ENCODE results near the gene ST14.
"Not testable (repeated sequence)": the region's sequence is repeated elsewhere in the genome, so short reads cannot be mapped to it uniquely, and the experiment has no call there.

ST14 gene

DNA sequence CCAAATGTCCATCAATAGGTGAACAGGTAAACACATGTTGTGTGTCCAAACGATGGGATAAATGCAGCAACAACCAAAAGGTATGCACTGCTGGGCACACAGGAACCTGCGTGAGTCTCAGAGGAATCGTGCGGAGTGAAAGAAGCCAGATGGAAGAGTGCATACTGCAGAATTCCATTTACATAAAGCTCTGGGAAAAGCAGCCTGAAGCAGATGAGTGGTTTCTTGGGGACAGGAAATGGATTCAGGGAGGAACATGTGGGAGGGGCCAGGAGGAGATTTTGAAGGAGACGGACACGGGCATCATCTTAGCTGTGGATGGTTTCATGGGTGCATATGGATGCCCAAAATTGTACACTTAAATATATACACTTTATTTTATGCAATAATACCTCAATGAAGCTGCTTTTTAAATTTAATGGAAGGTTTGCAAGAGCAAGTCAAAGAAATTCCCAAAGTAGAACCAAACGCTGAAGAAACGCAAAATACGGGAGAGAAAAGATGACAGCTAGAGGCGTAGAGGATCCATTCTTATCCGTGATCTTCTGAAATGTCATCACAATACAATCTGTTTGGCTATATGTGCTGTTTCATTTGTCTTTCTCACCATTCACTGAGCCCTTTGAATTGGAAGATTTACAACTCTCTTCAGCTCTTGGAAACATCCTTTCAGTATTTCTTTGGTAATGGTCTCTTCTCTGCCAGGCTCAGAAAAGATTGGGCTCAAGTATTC is 24.5 kb downstream of the ST14 start:
- no peak overlapping the region for H3K4me3 ChIP-seq (ENCODE audit: low read depth, low read length)
- no peaks in the 10 kb centered on the region for H3K36me3 ChIP-seq (ENCODE audit: control insufficient read depth, insufficient read depth, low read length)
- H3K27me3 ChIP-seq (ENCODE audit: control insufficient read depth, insufficient read depth, low read length) = no peaks in the 10 kb centered on the region
- no peaks in the 10 kb centered on the region for H3K9me3 ChIP-seq (ENCODE audit: control insufficient read depth, insufficient read depth, low read length)
- H3K4me1 ChIP-seq (ENCODE audit: control insufficient read depth, insufficient read depth, low read length) = no peaks in the 10 kb centered on the region
- H3K9ac ChIP-seq (ENCODE audit: low read depth, low read length) = no peak overlapping the region

DNA sequence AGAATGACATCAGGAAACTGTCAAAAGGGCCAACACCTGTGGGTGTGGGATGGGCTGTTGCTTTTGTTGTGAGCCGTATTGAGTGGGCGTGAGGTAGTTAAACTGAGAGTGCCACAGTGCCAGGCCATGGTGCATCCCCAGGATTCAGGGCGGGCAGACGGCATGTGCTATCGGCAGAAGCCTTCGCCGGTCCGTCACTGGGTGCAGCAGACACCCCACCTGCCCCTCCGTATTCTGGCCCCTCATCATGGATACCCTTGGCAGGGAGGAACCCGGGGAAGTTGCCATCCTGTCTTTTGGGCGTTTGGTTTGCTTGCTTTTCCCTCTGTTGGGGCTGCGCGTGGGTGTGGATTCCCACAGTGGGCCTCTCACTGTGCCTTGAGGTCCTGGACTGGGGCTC is 27.5 kb downstream of the ST14 start:
- H3K4me1 ChIP-seq (ENCODE audit: control insufficient read depth, insufficient read depth, low read length) = no peaks in the 10 kb centered on the region
- H3K36me3 ChIP-seq (ENCODE audit: control insufficient read depth, insufficient read depth, low read length) = no peaks in the 10 kb centered on the region
- no peaks in the 10 kb centered on the region for H3K27me3 ChIP-seq (ENCODE audit: control insufficient read depth, insufficient read depth, low read length)
- no peaks in the 10 kb centered on the region for H3K9me3 ChIP-seq (ENCODE audit: control insufficient read depth, insufficient read depth, low read length)
- H3K9ac ChIP-seq (ENCODE audit: low read depth, low read length) = no peak overlapping the region
- H3K4me3 ChIP-seq (ENCODE audit: low read depth, low read length) = no peak overlapping the region

DNA sequence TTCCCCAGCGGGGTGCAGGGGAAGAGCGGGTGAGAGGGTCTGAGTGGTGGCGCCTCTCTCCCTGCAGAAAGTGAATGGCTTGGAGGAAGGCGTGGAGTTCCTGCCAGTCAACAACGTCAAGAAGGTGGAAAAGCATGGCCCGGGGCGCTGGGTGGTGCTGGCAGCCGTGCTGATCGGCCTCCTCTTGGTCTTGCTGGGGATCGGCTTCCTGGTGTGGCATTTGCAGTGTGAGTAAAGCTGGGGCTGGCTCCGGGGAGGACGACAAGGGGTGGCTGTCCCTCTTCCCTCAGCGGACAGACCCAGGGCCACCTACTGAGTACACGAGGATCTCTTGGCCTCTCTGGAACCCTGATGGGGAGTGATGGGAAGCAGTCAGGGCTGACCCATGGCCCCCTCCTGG is 28.5 kb downstream of the ST14 start:
- Histone ChIP-seq H3K27me3 (ENCODE audit: control insufficient read depth, insufficient read depth, low read length) (no peaks in the 10 kb centered on the region), H3K4me1 (ENCODE audit: control insufficient read depth, insufficient read depth, low read length) (no peaks in the 10 kb centered on the region), H3K4me3 (ENCODE audit: low read depth, low read length) (no peak overlapping the region), H3K9me3 (ENCODE audit: control insufficient read depth, insufficient read depth, low read length) (no peaks in the 10 kb centered on the region), H3K9ac (ENCODE audit: low read depth, low read length) (no peak overlapping the region), H3K36me3 (ENCODE audit: control insufficient read depth, insufficient read depth, low read length) (no peaks in the 10 kb centered on the region)

DNA sequence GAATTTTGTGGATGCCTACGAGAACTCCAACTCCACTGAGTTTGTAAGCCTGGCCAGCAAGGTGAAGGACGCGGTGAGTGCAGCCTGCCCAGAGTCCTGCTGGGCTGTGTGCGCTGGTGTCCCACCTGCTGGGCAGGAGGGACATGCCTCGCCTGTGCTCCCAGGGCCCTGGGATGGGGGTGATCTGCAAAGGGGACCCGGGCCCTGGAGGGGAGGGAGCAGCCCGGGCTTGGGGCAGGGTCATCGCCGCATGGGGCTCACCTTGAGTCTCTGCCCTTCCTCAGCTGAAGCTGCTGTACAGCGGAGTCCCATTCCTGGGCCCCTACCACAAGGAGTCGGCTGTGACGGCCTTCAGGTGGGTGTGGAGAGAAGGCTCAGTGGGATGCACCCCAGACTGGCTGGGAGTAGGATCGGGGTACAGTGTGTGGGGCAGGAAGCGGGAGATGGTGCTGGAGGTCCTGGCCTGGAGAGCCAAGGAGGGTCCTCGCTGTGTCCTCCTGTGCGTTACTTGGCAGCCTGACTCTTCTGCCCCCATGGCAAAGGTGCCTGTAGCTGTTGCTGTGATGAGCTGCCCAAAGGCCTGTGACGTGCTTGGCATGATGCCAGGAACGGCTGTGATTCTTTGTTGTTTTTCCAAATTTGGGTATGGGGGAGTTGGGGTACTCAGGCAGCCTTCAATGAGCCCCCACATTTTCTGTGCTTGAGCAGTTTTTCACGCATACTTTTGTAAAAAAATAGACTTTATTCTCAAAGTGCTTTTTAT is 29.2 kb downstream of the ST14 start:
- Histone ChIP-seq H3K27me3 (ENCODE audit: control insufficient read depth, insufficient read depth, low read length) (no peaks in the 10 kb centered on the region), H3K36me3 (ENCODE audit: control insufficient read depth, insufficient read depth, low read length) (no peaks in the 10 kb centered on the region), H3K9ac (ENCODE audit: low read depth, low read length) (no peak overlapping the region), H3K4me1 (ENCODE audit: control insufficient read depth, insufficient read depth, low read length) (no peaks in the 10 kb centered on the region), H3K4me3 (ENCODE audit: low read depth, low read length) (no peak overlapping the region), H3K9me3 (ENCODE audit: control insufficient read depth, insufficient read depth, low read length) (no peaks in the 10 kb centered on the region)

DNA sequence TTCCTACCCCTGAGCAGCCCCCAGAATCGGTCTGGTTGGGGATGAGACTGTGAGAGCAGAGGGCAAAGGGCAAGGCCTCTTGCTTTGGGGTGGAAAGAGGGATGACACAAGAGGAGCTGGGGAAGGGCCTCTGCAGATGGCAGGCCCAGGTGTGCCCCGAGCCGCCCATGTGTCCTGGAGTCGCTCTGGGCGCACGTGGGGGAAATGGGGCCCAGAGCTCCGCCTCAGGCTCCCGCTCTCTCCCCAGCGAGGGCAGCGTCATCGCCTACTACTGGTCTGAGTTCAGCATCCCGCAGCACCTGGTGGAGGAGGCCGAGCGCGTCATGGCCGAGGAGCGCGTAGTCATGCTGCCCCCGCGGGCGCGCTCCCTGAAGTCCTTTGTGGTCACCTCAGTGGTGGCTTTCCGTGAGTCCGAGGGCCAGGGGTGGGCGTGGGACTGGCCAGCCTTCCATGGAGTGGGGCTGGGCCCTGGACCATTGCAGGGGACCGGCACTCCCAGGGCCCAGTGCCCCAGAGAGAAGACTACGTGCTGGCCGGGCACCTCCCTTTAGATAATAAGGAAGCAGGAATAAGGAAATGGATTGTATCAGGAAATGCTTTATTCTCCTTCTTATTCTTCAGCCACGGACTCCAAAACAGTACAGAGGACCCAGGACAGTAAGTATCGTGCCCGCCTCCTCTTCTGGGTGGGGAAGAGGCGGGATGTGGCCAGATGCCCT is 30.1 kb downstream of the ST14 start:
- Histone ChIP-seq H3K9me3 (ENCODE audit: control insufficient read depth, insufficient read depth, low read length) (no peaks in the 10 kb centered on the region), H3K4me1 (ENCODE audit: control insufficient read depth, insufficient read depth, low read length) (no peaks in the 10 kb centered on the region), H3K27me3 (ENCODE audit: control insufficient read depth, insufficient read depth, low read length) (no peaks in the 10 kb centered on the region), H3K36me3 (ENCODE audit: control insufficient read depth, insufficient read depth, low read length) (peaks cover 3% of the 10 kb centered on the region), H3K9ac (ENCODE audit: low read depth, low read length) (no peak overlapping the region), H3K4me3 (ENCODE audit: low read depth, low read length) (no peak overlapping the region)

DNA sequence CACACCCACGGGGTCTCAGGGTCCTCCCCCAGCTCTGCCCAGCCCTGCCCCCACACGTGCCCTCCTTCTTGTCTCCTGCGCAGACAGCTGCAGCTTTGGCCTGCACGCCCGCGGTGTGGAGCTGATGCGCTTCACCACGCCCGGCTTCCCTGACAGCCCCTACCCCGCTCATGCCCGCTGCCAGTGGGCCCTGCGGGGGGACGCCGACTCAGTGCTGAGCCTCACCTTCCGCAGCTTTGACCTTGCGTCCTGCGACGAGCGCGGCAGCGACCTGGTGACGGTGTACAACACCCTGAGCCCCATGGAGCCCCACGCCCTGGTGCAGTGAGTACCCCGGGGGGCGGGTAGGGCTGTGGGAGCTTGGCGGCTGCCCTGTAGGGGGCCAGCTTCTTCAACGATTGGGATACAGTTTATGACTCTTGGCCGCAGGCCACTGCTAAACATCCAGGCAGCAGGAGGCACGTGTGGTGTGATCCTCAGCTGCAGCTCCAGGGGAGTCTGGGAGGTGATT is 30.8 kb downstream of the ST14 start:
- Histone ChIP-seq H3K4me3 (ENCODE audit: low read depth, low read length) (no peak overlapping the region), H3K9ac (ENCODE audit: low read depth, low read length) (no peak overlapping the region), H3K9me3 (ENCODE audit: control insufficient read depth, insufficient read depth, low read length) (no peaks in the 10 kb centered on the region), H3K4me1 (ENCODE audit: control insufficient read depth, insufficient read depth, low read length) (no peaks in the 10 kb centered on the region), H3K27me3 (ENCODE audit: control insufficient read depth, insufficient read depth, low read length) (no peaks in the 10 kb centered on the region), H3K36me3 (ENCODE audit: control insufficient read depth, insufficient read depth, low read length) (peaks cover 3% of the 10 kb centered on the region)

DNA sequence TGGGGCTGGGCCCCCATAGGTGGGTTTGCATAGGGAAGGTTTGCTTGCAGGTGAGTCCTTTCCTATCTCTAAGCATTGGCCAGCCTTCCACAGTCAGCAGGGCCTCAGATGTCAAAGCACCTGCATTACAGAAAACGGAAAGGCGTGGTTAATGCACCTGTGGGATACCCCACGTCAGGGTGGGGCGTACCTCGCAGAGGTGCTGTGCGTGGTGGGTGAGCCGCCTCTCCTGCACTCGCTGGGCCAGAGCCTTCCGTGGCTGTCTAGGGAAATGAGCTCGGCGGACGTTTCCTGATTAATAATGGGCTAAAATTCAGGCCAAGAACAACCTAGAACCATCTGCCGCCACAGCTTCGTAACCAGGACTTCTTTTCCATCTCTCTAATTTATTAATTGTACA is 32.3 kb downstream of the ST14 start:
- H3K27me3 ChIP-seq (ENCODE audit: control insufficient read depth, insufficient read depth, low read length) = no peaks in the 10 kb centered on the region
- H3K4me3 ChIP-seq (ENCODE audit: low read depth, low read length) = no peak overlapping the region
- H3K9ac ChIP-seq (ENCODE audit: low read depth, low read length) = no peak overlapping the region
- no peaks in the 10 kb centered on the region for H3K4me1 ChIP-seq (ENCODE audit: control insufficient read depth, insufficient read depth, low read length)
- peaks cover 3% of the 10 kb centered on the region for H3K36me3 ChIP-seq (ENCODE audit: control insufficient read depth, insufficient read depth, low read length)
- no peaks in the 10 kb centered on the region for H3K9me3 ChIP-seq (ENCODE audit: control insufficient read depth, insufficient read depth, low read length)

DNA sequence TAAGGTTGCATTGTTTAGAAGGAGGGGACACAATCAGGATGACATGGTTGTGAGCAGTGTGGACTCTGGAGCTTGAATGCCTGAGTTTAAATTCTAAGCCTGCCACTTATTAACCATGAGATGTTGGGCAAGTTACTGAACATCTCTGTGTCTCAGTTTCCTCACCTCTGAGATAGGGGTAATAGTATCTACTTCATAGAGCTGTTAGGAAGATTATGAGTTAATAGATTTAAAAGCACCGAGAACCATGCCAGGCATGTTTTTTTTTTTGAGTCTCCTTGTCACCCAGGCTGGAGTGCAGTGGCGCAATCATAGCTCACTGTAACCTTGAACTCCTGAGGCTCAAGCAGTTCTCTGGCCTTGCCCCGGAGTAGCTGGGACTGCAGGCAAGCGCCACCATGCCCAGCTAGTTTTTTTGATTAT is 33.3 kb downstream of the ST14 start:
- H3K9ac ChIP-seq (ENCODE audit: low read depth, low read length) = no peak overlapping the region
- H3K4me1 ChIP-seq (ENCODE audit: control insufficient read depth, insufficient read depth, low read length) = no peaks in the 10 kb centered on the region
- H3K36me3 ChIP-seq (ENCODE audit: control insufficient read depth, insufficient read depth, low read length) = peaks cover 3% of the 10 kb centered on the region
- H3K4me3 ChIP-seq (ENCODE audit: low read depth, low read length) = no peak overlapping the region
- H3K27me3 ChIP-seq (ENCODE audit: control insufficient read depth, insufficient read depth, low read length) = no peaks in the 10 kb centered on the region
- no peaks in the 10 kb centered on the region for H3K9me3 ChIP-seq (ENCODE audit: control insufficient read depth, insufficient read depth, low read length)

DNA sequence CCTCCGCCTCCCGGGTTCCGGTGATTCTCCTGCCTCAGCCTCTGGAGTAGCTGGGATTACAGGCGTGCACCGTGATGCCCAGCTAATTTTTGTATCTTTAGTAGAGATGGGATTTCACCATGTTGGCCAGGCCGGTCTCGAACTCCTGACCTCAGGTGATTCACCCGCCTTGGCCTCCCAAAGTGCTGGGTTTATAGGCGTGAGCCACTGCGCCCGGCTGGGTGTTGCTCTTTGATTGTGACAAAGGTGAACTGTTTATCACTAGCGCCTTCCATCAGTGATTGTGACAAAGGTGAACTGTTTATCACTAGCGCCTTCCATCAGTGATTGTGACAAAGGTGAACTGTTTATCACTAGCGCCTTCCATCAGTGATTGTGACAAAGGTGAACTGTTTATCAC is 34.0 kb downstream of the ST14 start:
- not testable (repeated sequence) for H3K9me3 ChIP-seq (ENCODE audit: control insufficient read depth, insufficient read depth, low read length); H3K36me3 ChIP-seq (ENCODE audit: control insufficient read depth, insufficient read depth, low read length); H3K4me1 ChIP-seq (ENCODE audit: control insufficient read depth, insufficient read depth, low read length); H3K4me3 ChIP-seq (ENCODE audit: low read depth, low read length); H3K27me3 ChIP-seq (ENCODE audit: control insufficient read depth, insufficient read depth, low read length); H3K9ac ChIP-seq (ENCODE audit: low read depth, low read length)

DNA sequence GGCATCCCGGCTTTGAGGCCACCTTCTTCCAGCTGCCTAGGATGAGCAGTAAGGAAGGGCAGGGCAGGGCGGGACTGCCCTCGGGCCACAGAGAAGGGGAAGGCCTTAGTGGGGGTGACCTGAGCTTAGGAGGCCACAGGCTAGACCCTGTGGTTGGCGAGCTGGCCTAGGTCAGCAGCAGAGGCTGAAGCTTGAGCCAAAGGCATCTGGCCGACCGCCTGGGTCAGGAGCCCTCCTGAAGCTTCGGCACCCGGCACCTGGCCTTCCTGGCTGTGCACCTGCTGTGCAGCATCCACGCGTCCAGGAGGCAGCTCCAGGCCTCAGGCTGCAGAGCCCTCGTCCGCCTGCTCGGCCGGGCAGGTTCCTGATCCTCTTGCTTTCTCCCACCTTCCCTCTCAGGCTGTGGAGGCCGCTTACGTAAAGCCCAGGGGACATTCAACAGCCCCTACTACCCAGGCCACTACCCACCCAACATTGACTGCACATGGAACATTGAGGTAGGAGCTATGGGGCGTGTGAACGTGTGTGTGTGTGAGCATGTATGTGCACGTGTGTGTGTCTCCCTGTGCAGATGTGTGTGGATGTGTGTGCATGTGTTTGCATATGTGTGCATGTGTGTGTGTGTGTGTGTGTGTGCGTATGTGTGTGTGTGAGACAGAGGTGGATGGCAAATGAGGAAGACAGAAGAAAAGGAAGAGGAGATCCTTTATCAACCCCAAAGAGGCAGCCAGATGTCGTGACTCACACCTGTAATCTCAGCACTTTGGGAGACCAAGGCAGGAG is 34.9 kb downstream of the ST14 start:
- Histone ChIP-seq H3K36me3 (ENCODE audit: control insufficient read depth, insufficient read depth, low read length) (peaks cover 5% of the 10 kb centered on the region), H3K4me1 (ENCODE audit: control insufficient read depth, insufficient read depth, low read length) (no peaks in the 10 kb centered on the region), H3K9me3 (ENCODE audit: control insufficient read depth, insufficient read depth, low read length) (no peaks in the 10 kb centered on the region)

DNA sequence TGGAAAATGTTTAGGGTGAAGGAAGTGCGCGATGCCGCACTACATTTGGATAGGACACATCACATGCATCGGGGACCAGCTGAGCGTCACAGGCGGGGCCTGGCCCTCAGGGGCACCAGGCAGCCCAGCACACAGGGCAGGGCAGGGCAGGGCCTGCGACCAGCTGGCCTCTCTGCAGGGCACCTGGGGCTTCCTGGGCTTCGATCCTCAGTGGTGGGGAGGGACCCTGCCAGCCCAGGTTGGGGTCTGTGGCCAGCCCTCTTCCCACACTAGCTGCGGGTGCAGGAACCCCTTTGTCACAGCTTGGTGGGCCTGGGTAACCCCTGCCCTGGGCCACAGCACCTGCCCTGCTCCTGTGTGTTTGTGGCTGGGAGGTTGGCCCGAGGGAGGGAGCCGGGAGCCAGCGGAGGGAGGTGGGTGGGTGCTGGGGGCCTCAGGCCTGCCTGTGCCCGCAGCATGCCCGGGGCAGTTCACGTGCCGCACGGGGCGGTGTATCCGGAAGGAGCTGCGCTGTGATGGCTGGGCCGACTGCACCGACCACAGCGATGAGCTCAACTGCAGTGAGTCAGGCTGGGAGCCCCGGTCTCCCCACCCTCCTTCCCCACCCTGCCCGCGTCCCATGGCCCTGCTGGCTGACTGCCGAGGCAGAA is 37.9 kb downstream of the ST14 start:
- Histone ChIP-seq H3K27me3 (ENCODE audit: control insufficient read depth, insufficient read depth, low read length) (no peaks in the 10 kb centered on the region), H3K9ac (ENCODE audit: low read depth, low read length) (no peak overlapping the region), H3K4me1 (ENCODE audit: control insufficient read depth, insufficient read depth, low read length) (no peaks in the 10 kb centered on the region), H3K9me3 (ENCODE audit: control insufficient read depth, insufficient read depth, low read length) (no peaks in the 10 kb centered on the region), H3K36me3 (ENCODE audit: control insufficient read depth, insufficient read depth, low read length) (peaks cover 9% of the 10 kb centered on the region), H3K4me3 (ENCODE audit: low read depth, low read length) (no peak overlapping the region)

More for the DNA sequence above, 34.9 kb downstream of the ST14 start:
- no peaks in the 10 kb centered on the region for H3K27me3 ChIP-seq (ENCODE audit: control insufficient read depth, insufficient read depth, low read length)
- H3K9ac ChIP-seq (ENCODE audit: low read depth, low read length) = no peak overlapping the region
- H3K4me3 ChIP-seq (ENCODE audit: low read depth, low read length) = no peak overlapping the region
